ENCODE data around the gene CCDC169. TPM values are rescaled to one million over a fixed set of nuclear protein-coding genes. Genes with fewer than 3 reads are reported as not detected.
A peak's percentile ranks its signal among the peaks of the same experiment; 100 is the strongest.

The CCDC169 gene
- 4.3 TPM for total RNA-seq
- polyA plus RNA-seq (ENCODE audit: insufficient read depth in 1 of 8, insufficient read length in 8 of 8, low replicate concordance in 1 of 8), result 1 to 10 TPM; 2.0 to 5.3 (median 3.0) TPM
- long read RNA-seq, donor 1, full-length matches to known transcripts, result 1 of 1 reads
- long read RNA-seq, donor 1, partial matches to known transcripts, result 0 of 1 reads
- long read RNA-seq, donor 1, other reads (novel, unspliced or antisense), result 0 of 1 reads
- long read RNA-seq, donor 2, result 0 reads
- long read RNA-seq, donor 3, full-length matches to known transcripts, result 3 of 3 reads
- long read RNA-seq, donor 3, partial matches to known transcripts, result 0 of 3 reads
- long read RNA-seq, donor 3, other reads (novel, unspliced or antisense), result 0 of 3 reads
- long read RNA-seq, donor 4, result 0 reads
- long read RNA-seq, donor 5, result 0 reads
- long read RNA-seq, donor 6, partial matches to known transcripts, result 0 of 1 reads
- long read RNA-seq, donor 6, other reads (novel, unspliced or antisense), result 0 of 1 reads
- long read RNA-seq, donor 7, result 0 reads
- long read RNA-seq, donor 8, result 0 reads
- long read RNA-seq, donor 9, partial matches to known transcripts, result 0 of 1 reads
- long read RNA-seq, donor 9, other reads (novel, unspliced or antisense), result 0 of 1 reads
- long read RNA-seq, donor 10, result 0 reads
- long read RNA-seq, donor 11, result 0 reads

- H3K27ac ChIP-seq (ENCODE audit: low read length), result peak within 1 kb of the TSS; percentile 67
- peak within 1 kb of the TSS; percentile 67 for H3K4me3 ChIP-seq (ENCODE audit: low read length)
- no peaks in the 10 kb centered on the region for H3K36me3 ChIP-seq (ENCODE audit: control insufficient read depth, insufficient read depth, low read length)
- H3K27me3 ChIP-seq (ENCODE audit: control insufficient read depth, insufficient read depth, low read length), result peaks cover 5% of the 10 kb centered on the region
- H3K4me1 ChIP-seq (ENCODE audit: control insufficient read depth, insufficient read depth, low read length), result peaks cover 10% of the 10 kb centered on the region
- WGBS (ENCODE audit: insufficient coverage), result 4% methylated on average over 47 of the region's 53 CpGs
- H3K9me3 ChIP-seq (replicated peaks; ENCODE audit: control insufficient read depth, low read depth, low read length), result no peaks in the 10 kb centered on the region
- peak; percentile 72 for DNase-seq
These were observed at the start of gene CCDC169 for GRCh38 chr13:36297366-36298338. Gene CCDC169 (minus strand): TSS chr13:36297814. CDS start chr13:36297719, 95 bp downstream.

GRCh38 chr13:36346222-36347083 is 48.8 kb upstream of the CCDC169 start, which contains the start of gene SPART:
Gene SPART (minus strand): TSS chr13:36346394. CDS start chr13:36335830, 10,564 bp downstream.
- DNase-seq, result peak; percentile 97
- Histone ChIP-seq H3K4me1 (ENCODE audit: control insufficient read depth, insufficient read depth, low read length) (peaks cover 8% of the 10 kb centered on the region), H3K36me3 (ENCODE audit: control insufficient read depth, insufficient read depth, low read length) (no peaks in the 10 kb centered on the region), H3K27me3 (ENCODE audit: control insufficient read depth, insufficient read depth, low read length) (no peaks in the 10 kb centered on the region), H3K27ac (ENCODE audit: low read length) (peak within 1 kb of the TSS; percentile 100), H3K9me3 (replicated peaks; ENCODE audit: control insufficient read depth, low read depth, low read length) (no peaks in the 10 kb centered on the region), H3K4me3 (ENCODE audit: low read length) (peak within 1 kb of the TSS; percentile 93)
- 0% methylated on average over 75 of the region's 86 CpGs for WGBS (ENCODE audit: insufficient coverage)

GRCh38 chr13:36345438-36346221 is 48.0 kb upstream of the CCDC169 start:
- WGBS (ENCODE audit: insufficient coverage), result 0% methylated on average over 40 of the region's 50 CpGs
- Histone ChIP-seq H3K9me3 (replicated peaks; ENCODE audit: control insufficient read depth, low read depth, low read length) (no peaks in the 10 kb centered on the region), H3K27ac (ENCODE audit: low read length) (peak overlapping the region; percentile 100), H3K27me3 (ENCODE audit: control insufficient read depth, insufficient read depth, low read length) (no peaks in the 10 kb centered on the region), H3K36me3 (ENCODE audit: control insufficient read depth, insufficient read depth, low read length) (no peaks in the 10 kb centered on the region), H3K4me1 (ENCODE audit: control insufficient read depth, insufficient read depth, low read length) (peaks cover 8% of the 10 kb centered on the region), H3K4me3 (ENCODE audit: low read length) (peak overlapping the region; percentile 93)
- DNase-seq, result peak; percentile 96

- Histone ChIP-seq H3K27me3 (ENCODE audit: control insufficient read depth, insufficient read depth, low read length) (no peaks in the 10 kb centered on the region), H3K27ac (ENCODE audit: low read length) (peak overlapping the region; percentile 100), H3K36me3 (ENCODE audit: control insufficient read depth, insufficient read depth, low read length) (no peaks in the 10 kb centered on the region), H3K4me3 (ENCODE audit: low read length) (peak overlapping the region; percentile 93), H3K4me1 (ENCODE audit: control insufficient read depth, insufficient read depth, low read length) (peaks cover 8% of the 10 kb centered on the region), H3K9me3 (replicated peaks; ENCODE audit: control insufficient read depth, low read depth, low read length) (no peaks in the 10 kb centered on the region)
- DNase-seq, result peak; percentile 64
- 19% methylated on average over 5 of the region's 14 CpGs for WGBS (ENCODE audit: insufficient coverage)
These were observed 47.3 kb upstream of the CCDC169 start for GRCh38 chr13:36344886-36345437.

GRCh38 chr13:36344173-36344572 is 46.6 kb upstream of the CCDC169 start:
- Histone ChIP-seq H3K9me3 (replicated peaks; ENCODE audit: control insufficient read depth, low read depth, low read length) (no peaks in the 10 kb centered on the region), H3K27ac (ENCODE audit: low read length) (no peak overlapping the region), H3K36me3 (ENCODE audit: control insufficient read depth, insufficient read depth, low read length) (no peaks in the 10 kb centered on the region), H3K4me1 (ENCODE audit: control insufficient read depth, insufficient read depth, low read length) (peaks cover 8% of the 10 kb centered on the region), H3K4me3 (ENCODE audit: low read length) (no peak overlapping the region), H3K27me3 (ENCODE audit: control insufficient read depth, insufficient read depth, low read length) (no peaks in the 10 kb centered on the region)
- WGBS (ENCODE audit: insufficient coverage), result 80% methylated on average over 1 of the region's 6 CpGs
- DNase-seq, result peak; percentile 42

- no peaks in the 10 kb centered on the region for H3K36me3 ChIP-seq (ENCODE audit: control insufficient read depth, insufficient read depth, low read length)
- no peak overlapping the region for H3K4me3 ChIP-seq (ENCODE audit: low read length)
- H3K27ac ChIP-seq (ENCODE audit: low read length), result no peak overlapping the region
- no peak for DNase-seq
- 80% methylated on average over 1 of the region's 3 CpGs for WGBS (ENCODE audit: insufficient coverage)
- H3K9me3 ChIP-seq (replicated peaks; ENCODE audit: control insufficient read depth, low read depth, low read length), result no peaks in the 10 kb centered on the region
- H3K27me3 ChIP-seq (ENCODE audit: control insufficient read depth, insufficient read depth, low read length), result no peaks in the 10 kb centered on the region
- H3K4me1 ChIP-seq (ENCODE audit: control insufficient read depth, insufficient read depth, low read length), result peaks cover 8% of the 10 kb centered on the region
These were observed 46.2 kb upstream of the CCDC169 start for GRCh38 chr13:36343766-36344165.

- 100% methylated on average over 1 of the region's 2 CpGs for WGBS (ENCODE audit: insufficient coverage)
- H3K27ac ChIP-seq (ENCODE audit: low read length), result no peak overlapping the region
- no peaks in the 10 kb centered on the region for H3K9me3 ChIP-seq (replicated peaks; ENCODE audit: control insufficient read depth, low read depth, low read length)
- no peak for DNase-seq
- no peaks in the 10 kb centered on the region for H3K36me3 ChIP-seq (ENCODE audit: control insufficient read depth, insufficient read depth, low read length)
- peaks cover 8% of the 10 kb centered on the region for H3K4me1 ChIP-seq (ENCODE audit: control insufficient read depth, insufficient read depth, low read length)
- H3K4me3 ChIP-seq (ENCODE audit: low read length), result no peak overlapping the region
- no peaks in the 10 kb centered on the region for H3K27me3 ChIP-seq (ENCODE audit: control insufficient read depth, insufficient read depth, low read length)
These were observed 45.1 kb upstream of the CCDC169 start for GRCh38 chr13:36342715-36343114.

- Histone ChIP-seq H3K36me3 (ENCODE audit: control insufficient read depth, insufficient read depth, low read length) (no peaks in the 10 kb centered on the region), H3K27ac (ENCODE audit: low read length) (no peak overlapping the region), H3K9me3 (replicated peaks; ENCODE audit: control insufficient read depth, low read depth, low read length) (no peaks in the 10 kb centered on the region), H3K4me3 (ENCODE audit: low read length) (no peak overlapping the region), H3K4me1 (ENCODE audit: control insufficient read depth, insufficient read depth, low read length) (peaks cover 4% of the 10 kb centered on the region), H3K27me3 (ENCODE audit: control insufficient read depth, insufficient read depth, low read length) (no peaks in the 10 kb centered on the region)
- 100% methylated on average over 1 of the region's 1 CpG for WGBS (ENCODE audit: insufficient coverage)
- no peak for DNase-seq
These were observed 44.1 kb upstream of the CCDC169 start for GRCh38 chr13:36341718-36342117.
